ENCODE measurements around the gene PLEKHG1.

PLEKHG1 gene

DNA sequence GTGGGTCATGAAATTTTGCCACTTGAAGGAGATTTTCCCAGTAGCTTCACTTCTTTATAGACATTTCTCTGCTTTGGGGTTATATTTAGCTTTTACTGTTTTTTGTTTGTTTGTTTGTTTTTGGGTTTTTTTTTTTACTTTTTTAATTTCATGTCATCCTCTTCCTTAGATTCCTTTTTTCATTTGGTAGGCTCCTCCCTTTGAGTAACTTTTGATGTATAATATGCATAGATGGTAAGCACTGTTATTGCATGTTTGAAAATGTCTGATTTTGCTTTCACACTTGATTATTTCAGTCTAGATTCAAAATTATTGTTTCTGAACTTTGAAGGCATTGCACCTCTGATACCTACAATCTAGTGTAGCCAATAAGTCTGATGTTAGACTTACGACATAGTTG is 37.6 kb downstream of the PLEKHG1 start:
- in situ Hi-C loops (cut with MboI; ENCODE audit: low sequenced_read_pairs), result no loop called here

DNA sequence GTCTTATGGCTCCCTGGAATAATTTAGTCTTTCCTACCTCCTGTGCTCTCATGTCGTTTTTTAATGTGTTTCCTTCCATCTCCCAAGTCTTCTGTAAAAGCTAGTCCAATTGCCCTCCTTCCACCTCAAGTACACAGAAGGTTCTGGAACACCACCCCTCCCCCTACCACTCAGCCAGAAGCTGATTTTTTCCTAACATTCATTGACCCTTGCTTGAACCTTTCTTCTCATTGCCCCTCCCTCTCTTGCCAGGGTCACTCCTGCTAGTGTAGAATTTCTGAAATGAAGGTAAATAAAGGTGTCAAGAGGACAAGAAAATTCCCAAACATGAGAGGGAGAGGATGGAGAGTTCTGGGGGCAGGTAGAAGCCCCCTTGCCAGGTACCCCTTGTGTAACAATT is 38.6 kb downstream of the PLEKHG1 start:
- in situ Hi-C loops (cut with MboI; ENCODE audit: low sequenced_read_pairs), result no loop called here

- in situ Hi-C loops (cut with MboI; ENCODE audit: low sequenced_read_pairs), result no loop called here
Measured at GRCh38 chr6:150638765-150639164, 39.1 kb downstream of the PLEKHG1 start.

DNA sequence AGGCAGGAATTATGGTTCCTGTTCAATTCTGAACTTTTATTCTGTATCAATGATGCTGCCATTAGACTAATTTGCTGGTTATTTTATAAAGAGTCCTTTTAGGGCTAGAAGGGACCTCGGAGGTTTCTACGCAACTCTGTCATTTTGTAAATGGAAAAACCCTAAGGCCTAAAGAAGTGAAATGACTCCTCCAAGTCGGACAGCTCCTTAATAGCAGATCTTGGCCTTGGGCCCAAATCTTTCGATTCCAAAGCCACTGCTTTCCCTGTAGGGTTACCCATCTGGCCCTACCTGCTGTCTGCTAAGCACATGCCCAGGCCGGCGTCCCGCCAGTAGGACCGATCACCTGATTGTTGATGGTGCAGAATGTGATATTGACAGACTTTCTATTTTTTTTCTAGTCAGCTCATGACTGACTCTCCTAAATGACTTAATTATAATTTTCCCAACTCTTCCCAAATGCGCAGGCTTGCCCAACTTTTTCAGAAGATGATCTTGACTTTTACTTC is 40.2 kb downstream of the PLEKHG1 start:
- in situ Hi-C loops (cut with MboI; ENCODE audit: low sequenced_read_pairs), result no loop called here

- in situ Hi-C loops (cut with MboI; ENCODE audit: low sequenced_read_pairs), result no loop called here
Measured at GRCh38 chr6:150640556-150641209, 41.0 kb downstream of the PLEKHG1 start.

DNA sequence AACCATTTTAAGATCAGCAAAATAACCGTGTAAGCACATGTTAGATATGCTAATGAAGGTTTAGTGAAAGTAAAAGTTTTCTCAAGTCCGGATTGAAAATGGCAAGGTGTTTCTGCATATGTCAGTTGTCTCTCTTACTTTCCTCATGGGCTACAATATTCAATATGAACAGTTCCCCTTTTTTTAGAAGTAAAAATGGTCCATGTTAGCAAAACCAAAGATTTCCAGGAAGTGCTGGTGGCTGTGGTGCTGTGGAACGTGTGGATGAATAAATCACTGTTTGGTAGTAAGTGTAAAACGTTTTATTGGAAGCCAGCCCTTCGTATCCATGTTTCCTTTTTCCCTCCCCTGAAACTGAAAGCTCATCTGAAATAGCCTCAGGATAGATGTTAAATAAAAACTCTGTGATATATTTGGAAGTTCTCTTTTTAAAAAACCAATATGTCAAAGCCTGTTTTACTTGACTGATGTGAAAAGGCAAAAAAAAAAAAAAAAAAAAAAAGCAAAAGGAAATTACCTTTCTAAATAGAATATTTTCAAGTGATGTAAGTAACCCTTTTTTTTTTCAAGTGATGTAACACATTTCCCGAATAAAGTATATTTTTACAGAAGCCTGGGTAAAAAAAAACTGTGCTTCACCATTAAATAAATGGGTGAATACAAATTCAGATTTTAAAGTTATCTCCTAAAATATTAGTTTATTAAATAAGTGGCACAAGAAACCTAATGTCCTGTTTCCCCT is 41.9 kb downstream of the PLEKHG1 start:
- in situ Hi-C loops (cut with MboI; ENCODE audit: low sequenced_read_pairs), result no loop called here

DNA sequence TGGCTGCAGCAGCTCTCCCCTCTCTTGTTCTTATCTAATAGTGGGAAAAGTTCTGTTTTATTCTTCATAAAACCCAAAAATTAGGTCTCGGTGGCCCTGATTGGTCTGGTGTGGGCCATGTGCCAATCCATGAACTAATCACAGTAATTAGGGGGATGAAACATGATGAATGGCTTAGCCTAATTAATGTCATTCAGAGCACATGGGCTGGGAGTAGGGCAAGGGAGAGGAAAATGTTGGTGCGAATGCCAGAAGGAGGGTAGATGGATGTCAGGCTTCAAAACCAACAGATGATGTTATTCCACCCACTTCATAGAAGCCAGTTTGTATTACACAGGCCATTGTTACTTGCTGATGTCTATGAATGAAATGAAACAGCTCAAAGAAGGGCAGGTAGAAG is 46.5 kb downstream of the PLEKHG1 start:
- in situ Hi-C loops (cut with MboI; ENCODE audit: low sequenced_read_pairs), result no loop called here

- in situ Hi-C loops (cut with MboI; ENCODE audit: low sequenced_read_pairs), result no loop called here
Measured at GRCh38 chr6:150647051-150647450, 47.4 kb downstream of the PLEKHG1 start.
